ENCODE measurements around the gene DIO3. TPM values are rescaled to one million over a fixed set of nuclear protein-coding genes. Genes with fewer than 3 reads are reported as not detected.

DIO3 gene
- total RNA-seq, 1 donor from 2014 or later, result 0.13 TPM

DNA sequence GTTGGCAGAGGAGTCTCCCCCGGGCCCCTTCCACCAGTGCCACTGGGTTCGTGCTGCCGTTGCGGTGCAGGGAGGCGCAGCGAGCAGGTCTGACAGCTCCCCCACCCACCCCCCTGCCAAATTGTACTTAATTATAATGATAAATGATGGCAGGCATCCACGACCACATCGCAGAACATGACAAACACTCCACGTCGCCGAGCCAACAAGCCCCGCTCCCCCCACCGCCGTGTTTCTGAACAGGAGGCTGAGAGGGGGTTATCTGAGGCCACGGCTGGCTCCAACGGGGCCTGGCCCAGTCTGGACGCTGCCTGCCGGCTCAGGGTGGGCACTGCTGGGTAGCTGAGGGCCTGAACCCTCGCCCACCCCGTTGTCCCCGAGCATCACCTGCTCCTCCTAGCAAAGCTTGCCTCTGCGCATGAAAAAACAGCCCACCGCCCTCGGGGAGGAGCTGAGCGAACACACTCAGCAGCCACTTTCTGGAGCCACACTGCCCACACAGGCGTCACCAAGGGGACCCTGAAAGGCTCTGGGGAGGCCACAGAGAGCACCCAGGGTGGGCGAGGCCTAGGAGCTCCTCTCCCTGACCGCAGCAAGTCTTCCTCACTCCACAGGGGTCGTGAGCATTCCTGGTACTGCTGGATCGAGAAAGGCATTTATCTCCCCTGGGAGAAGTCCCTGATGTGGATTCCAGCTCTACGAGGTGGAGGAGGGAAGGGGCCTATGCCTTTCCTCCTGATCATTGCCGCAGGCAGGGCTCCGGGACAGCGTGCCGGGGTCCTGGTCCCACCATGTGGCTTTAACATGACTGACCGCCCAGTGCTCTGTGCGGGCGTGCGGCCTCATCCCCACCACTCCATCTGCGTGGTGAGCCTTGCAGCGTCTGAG lies 35.4 kb upstream of the DIO3 start:
- H3K36me3 ChIP-seq (ENCODE audit: control insufficient read depth, insufficient read depth, low read length), result no peaks in the 10 kb centered on the region
- no peak for DNase-seq (ENCODE audit: low read depth)
- TF ChIP-seq, protein P1, sequence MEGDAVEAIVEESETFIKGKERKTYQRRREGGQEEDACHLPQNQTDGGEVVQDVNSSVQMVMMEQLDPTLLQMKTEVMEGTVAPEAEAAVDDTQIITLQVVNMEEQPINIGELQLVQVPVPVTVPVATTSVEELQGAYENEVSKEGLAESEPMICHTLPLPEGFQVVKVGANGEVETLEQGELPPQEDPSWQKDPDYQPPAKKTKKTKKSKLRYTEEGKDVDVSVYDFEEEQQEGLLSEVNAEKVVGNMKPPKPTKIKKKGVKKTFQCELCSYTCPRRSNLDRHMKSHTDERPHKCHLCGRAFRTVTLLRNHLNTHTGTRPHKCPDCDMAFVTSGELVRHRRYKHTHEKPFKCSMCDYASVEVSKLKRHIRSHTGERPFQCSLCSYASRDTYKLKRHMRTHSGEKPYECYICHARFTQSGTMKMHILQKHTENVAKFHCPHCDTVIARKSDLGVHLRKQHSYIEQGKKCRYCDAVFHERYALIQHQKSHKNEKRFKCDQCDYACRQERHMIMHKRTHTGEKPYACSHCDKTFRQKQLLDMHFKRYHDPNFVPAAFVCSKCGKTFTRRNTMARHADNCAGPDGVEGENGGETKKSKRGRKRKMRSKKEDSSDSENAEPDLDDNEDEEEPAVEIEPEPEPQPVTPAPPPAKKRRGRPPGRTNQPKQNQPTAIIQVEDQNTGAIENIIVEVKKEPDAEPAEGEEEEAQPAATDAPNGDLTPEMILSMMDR (IDR thresholded peaks at IDR 0.05; ENCODE audit: insufficient read depth, low read length, poor library complexity, severe bottlenecking), result no peak
- H3K27me3 ChIP-seq (ENCODE audit: control insufficient read depth, insufficient read depth, low read length), result peaks cover 15% of the 10 kb centered on the region
- H3K4me3 ChIP-seq (ENCODE audit: low read depth, low read length), result no peak overlapping the region

DNA sequence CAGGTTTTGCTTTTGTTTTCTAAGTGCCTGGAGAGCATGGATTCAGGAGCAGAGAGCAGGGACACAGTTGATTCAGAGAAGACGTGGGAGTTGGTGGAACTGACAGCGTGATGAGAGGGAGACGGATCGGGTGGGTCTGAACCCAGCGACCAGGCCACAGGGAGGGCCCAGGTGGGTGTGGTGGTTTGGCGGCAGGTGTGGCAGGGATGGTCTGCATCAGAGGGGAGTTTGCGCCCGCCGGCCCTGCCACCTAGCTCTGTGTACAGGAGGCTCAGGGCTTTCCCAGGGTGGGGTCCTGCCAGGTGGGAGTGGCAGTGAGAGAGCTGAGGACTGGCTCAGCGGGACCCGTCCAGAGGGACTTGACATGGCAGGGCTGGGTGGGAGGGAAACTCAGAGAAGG lies 33.3 kb upstream of the DIO3 start:
- Histone ChIP-seq H3K4me3 (ENCODE audit: low read depth, low read length) (no peak overlapping the region), H3K27me3 (ENCODE audit: control insufficient read depth, insufficient read depth, low read length) (peaks cover 11% of the 10 kb centered on the region), H3K36me3 (ENCODE audit: control insufficient read depth, insufficient read depth, low read length) (no peaks in the 10 kb centered on the region)
- TF ChIP-seq, protein P1 (IDR thresholded peaks at IDR 0.05; ENCODE audit: insufficient read depth, low read length, poor library complexity, severe bottlenecking), result no peak
- DNase-seq (ENCODE audit: low read depth), result no peak

DNA sequence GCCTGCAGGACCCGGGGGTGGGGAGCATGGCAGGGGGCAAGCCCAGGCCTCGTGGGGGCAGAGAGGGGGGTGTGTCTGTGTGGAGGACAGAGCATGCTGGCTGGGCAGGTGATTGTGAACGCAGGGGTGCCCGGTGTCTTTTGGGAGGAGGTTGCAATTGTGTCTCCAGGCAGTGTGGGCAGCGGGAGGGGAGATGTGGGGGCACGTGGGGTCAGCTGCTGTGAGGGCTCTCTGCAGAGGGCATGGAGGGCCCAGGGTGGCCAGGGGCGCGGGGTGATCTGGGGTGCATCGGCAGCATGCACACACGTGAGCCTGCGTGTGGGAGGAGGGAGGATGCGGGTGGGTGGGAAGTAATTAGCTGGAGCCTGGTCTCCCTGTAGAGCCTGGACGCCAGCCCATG lies 32.2 kb upstream of the DIO3 start:
- TF ChIP-seq, protein P1 (IDR thresholded peaks at IDR 0.05; ENCODE audit: insufficient read depth, low read length, poor library complexity, severe bottlenecking), result no peak
- DNase-seq (ENCODE audit: low read depth), result no peak
- Histone ChIP-seq H3K4me3 (ENCODE audit: low read depth, low read length) (no peak overlapping the region), H3K27me3 (ENCODE audit: control insufficient read depth, insufficient read depth, low read length) (peaks cover 11% of the 10 kb centered on the region), H3K36me3 (ENCODE audit: control insufficient read depth, insufficient read depth, low read length) (no peaks in the 10 kb centered on the region)

DNA sequence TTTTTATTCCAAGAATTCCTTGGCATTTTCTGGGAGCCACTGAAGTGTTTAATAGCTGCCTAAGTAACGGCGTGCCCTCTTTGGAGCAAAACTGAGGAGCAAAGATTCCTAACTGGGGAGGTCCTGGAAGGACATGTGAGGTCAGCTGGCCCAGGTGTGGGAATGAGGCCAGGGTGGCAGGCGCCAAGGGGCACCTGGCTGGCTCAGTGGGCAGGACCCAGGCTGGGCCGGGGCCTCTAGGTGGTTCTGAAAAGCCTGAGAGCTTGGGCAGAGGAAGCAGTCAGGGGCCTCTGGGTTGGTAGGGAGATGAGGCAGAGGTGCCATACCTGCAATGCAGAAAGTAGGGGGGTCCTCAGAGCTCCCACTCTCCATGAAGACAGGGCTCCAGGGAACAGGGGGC lies 27.1 kb upstream of the DIO3 start:
- no peak for DNase-seq (ENCODE audit: low read depth)
- TF ChIP-seq, protein P1 (IDR thresholded peaks at IDR 0.05; ENCODE audit: insufficient read depth, low read length, poor library complexity, severe bottlenecking), result no peak

DNA sequence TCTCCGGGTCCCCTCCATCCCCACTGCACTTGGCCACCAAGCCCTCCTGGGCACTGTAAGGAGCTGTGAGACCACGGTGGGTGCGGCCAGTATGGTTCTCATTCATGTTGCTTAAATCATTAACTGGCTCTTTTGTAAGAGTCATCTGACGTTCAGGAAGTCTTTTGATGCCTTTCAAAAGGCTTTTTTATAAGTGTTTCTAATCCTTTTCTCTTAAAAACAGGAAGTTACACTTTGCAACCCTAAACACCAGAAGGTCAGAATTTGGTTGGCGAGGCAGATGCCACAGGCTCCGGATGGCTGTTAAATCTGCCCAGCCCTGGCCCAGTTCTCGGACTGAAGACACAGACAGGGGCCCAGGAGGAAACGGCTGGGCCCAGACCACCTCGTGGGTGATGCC lies 26.1 kb upstream of the DIO3 start:
- H3K36me3 ChIP-seq (ENCODE audit: control insufficient read depth, insufficient read depth, low read length), result no peaks in the 10 kb centered on the region
- peaks cover 2% of the 10 kb centered on the region for H3K27me3 ChIP-seq (ENCODE audit: control insufficient read depth, insufficient read depth, low read length)
- no peak overlapping the region for H3K4me3 ChIP-seq (ENCODE audit: low read depth, low read length)
- DNase-seq (ENCODE audit: low read depth), result no peak
- TF ChIP-seq, protein P1 (IDR thresholded peaks at IDR 0.05; ENCODE audit: insufficient read depth, low read length, poor library complexity, severe bottlenecking), result no peak

More for the DNA sequence above, 27.1 kb upstream of the DIO3 start:
- Histone ChIP-seq H3K4me3 (ENCODE audit: low read depth, low read length) (no peak overlapping the region), H3K36me3 (ENCODE audit: control insufficient read depth, insufficient read depth, low read length) (no peaks in the 10 kb centered on the region), H3K27me3 (ENCODE audit: control insufficient read depth, insufficient read depth, low read length) (peaks cover 2% of the 10 kb centered on the region)
